Panc1 (cell line): ENCODE measurements around the gene TTC17. TPM values are rescaled to one million over a fixed set of nuclear protein-coding genes. Genes with fewer than 3 reads are reported as not detected.

Experiments used
- ATAC-seq: fragments of 200-7000 bp; cut with Tn5 transposase; 2 replicates; pipeline ENCODE4 v1.9.1; 2020; ENCODE audit warnings: mild to moderate bottlenecking, moderate library complexity
- BruUV-seq: library from RNA; stranded (reverse); fragments of 400-500 nt; replicated peaks from 2 replicates; lab custom pipeline; 2021; lab: Mats Ljungman, UMichigan
- CTCF ChIA-PET: fragments of 300-600 bp; sonication (Branson Sonifier 250); formaldehyde crosslinking; loops from one replicate; lab custom pipeline; 2022; ENCODE audit warnings: antibody characterized with exemption; lab: Charles Lee
- POLR2A ChIA-PET: fragments of 300-600 bp; sonication (Branson Sonifier 250); formaldehyde crosslinking; loops from one replicate; lab custom pipeline; 2022; ENCODE audit warnings: antibody characterized with exemption; lab: Charles Lee
- DNase-seq: peaks from one replicate; pipeline ENCODE4 v3.0.0-alpha.2; 2010; ENCODE audit warnings: low read depth, low spot score
- H3K27ac ChIP-seq: 2 replicates; pipeline ENCODE4 v1.5.1; 2011; ENCODE audit warnings: mild to moderate bottlenecking, low read length, inconsistent platforms
- H3K27me3 ChIP-seq: fragments of 200-500 bp; sonication (Bioruptor generic); 2 replicates; pipeline ENCODE4 v1.6.0; 2014; ENCODE audit warnings: low read length, inconsistent platforms; ENCODE audit not compliant: control insufficient read depth, insufficient read depth
- H3K36me3 ChIP-seq: fragments of 200-500 bp; sonication (Bioruptor generic); 2 replicates; pipeline ENCODE4 v1.5.1; 2014; ENCODE audit warnings: inconsistent platforms, mild to moderate bottlenecking, low read length, moderate library complexity; ENCODE audit not compliant: control insufficient read depth, insufficient read depth
- H3K4me1 ChIP-seq: 2 replicates; pipeline ENCODE4 v1.5.1; 2011; ENCODE audit warnings: inconsistent platforms, mild to moderate bottlenecking, low read length, moderate library complexity; ENCODE audit not compliant: control insufficient read depth, insufficient read depth
- H3K4me3 ChIP-seq, 2 experiments: 2 replicates each; pipeline ENCODE4 v1.5.1; 2011 to 2012; ENCODE audit warnings: low read depth in 2 of 2, low read length in 2 of 2, mild to moderate bottlenecking in 2 of 2, inconsistent platforms in 1 of 2, moderate library complexity in 1 of 2
- H3K9me3 ChIP-seq: fragments of 200-500 bp; sonication (Bioruptor generic); 2 replicates; pipeline ENCODE4 v1.5.1; 2014; ENCODE audit warnings: low read depth, mild to moderate bottlenecking, inconsistent platforms, low read length, moderate library complexity; ENCODE audit not compliant: control insufficient read depth, insufficient read depth
- CTCF ChIP-seq: fragments of 450-650 bp; IDR thresholded peaks from 2 replicates; pipeline ENCODE4 v1.5.1; 2017; ENCODE audit warnings: mild to moderate bottlenecking
- POLR2AphosphoS5 ChIP-seq: IDR thresholded peaks from 2 replicates; pipeline ENCODE4 v1.6.1; 2012; ENCODE audit warnings: mild to moderate bottlenecking, low read depth, low read length, moderate library complexity
- REST ChIP-seq, 2 experiments: IDR thresholded peaks; 2 replicates each; pipeline ENCODE4 v1.6.1; 2011 to 2012; ENCODE audit warnings: low read depth in 2 of 2, control low read depth in 1 of 2, low read length in 1 of 2, mild to moderate bottlenecking in 1 of 2, moderate library complexity in 1 of 2; ENCODE audit not compliant: insufficient read depth in 1 of 2
- SIN3A ChIP-seq: IDR thresholded peaks from 2 replicates; pipeline ENCODE4 v1.6.1; 2012; ENCODE audit warnings: low read depth, mild to moderate bottlenecking, low read length, moderate library complexity, borderline replicate concordance; ENCODE audit not compliant: insufficient read depth
- TCF7L2 ChIP-seq: IDR thresholded peaks from 2 replicates; pipeline ENCODE4 v1.6.1; 2011; ENCODE audit warnings: mild to moderate bottlenecking, low read depth, low read length, inconsistent platforms
- in situ Hi-C: cut with HindIII; loops from 2 replicates; pipeline ENCODE4 v1.10.0; 2016; ENCODE audit warnings: low sequenced_read_pairs, low pct_unique_long_range_greater_than_20kb
- intact Hi-C: fragments of 100-400 bp; cut with micrococcal nuclease; formaldehyde crosslinking; loops from one replicate; pipeline ENCODE4 v1.10.0; 2022; ENCODE audit not compliant: unreplicated experiment
- total RNA-seq: library from RNA; stranded (reverse); gene quantifications from one replicate; pipeline ENCODE4 v1.2.1, GENCODE V29; 2021; ENCODE audit not compliant: unreplicated experiment

TTC17 gene
- total RNA-seq, 1 experiment from 2014 or later = 54.2 TPM

DNA sequence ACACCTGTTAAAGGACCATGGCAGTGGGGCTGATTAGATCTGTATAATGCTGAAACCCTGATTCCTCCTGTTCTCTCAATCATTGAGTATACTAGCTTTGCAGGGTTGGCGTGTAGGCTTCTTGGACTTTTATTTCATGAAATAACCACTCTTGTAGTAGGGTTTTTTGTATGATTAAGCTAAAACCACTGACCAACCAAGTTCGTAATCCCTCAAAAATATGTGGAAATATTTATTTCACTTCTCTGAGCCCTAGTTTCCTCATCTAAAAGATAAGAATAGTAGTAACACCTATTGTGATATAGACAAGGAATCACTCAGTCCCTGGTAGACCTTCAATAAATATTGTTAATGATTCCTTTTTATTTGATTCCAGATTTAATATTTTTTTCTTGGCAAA lies 42.8 kb upstream of the TTC17 start:
- no peak for TF ChIP-seq CTCF
- no peak for TF ChIP-seq TCF7L2
- TF ChIP-seq REST (IDR thresholded peaks at IDR 0.05; ENCODE audit: insufficient read depth in 1 of 2, low read depth in 2 of 2, low read length in 1 of 2) = no peak
- no peak for TF ChIP-seq SIN3A
- TF ChIP-seq POLR2AphosphoS5 = no peak
- Histone ChIP-seq H3K27ac (no peak overlapping the region), H3K36me3 (peaks cover 2% of the 10 kb centered on the region), H3K4me1 (peaks cover 7% of the 10 kb centered on the region; the same call in 1 of the 2 replicates), H3K9me3 (no peaks in the 10 kb centered on the region), H3K4me3 (no peak overlapping the region), H3K27me3 (no peaks in the 10 kb centered on the region)
- no peak for ATAC-seq
- DNase-seq = no peak
- in situ Hi-C loops (no loop called here), intact Hi-C loops (no loop called here)
- ChIA-PET POLR2A (no interaction called here), CTCF (no interaction called here)
- no TSS peak for BruUV-seq

- BruUV-seq = no TSS peak
- POLR2A ChIA-PET = no interaction called here
- ATAC-seq (no peak), DNase-seq (no peak)
- H3K27me3 ChIP-seq = no peaks in the 10 kb centered on the region
- intact Hi-C loops = no loop called here
- TF ChIP-seq CTCF = no peak
- TF ChIP-seq POLR2AphosphoS5 = no peak
- no peak for TF ChIP-seq TCF7L2
- TF ChIP-seq REST (IDR thresholded peaks at IDR 0.05; ENCODE audit: insufficient read depth in 1 of 2, low read depth in 2 of 2, low read length in 1 of 2) = no peak
- TF ChIP-seq SIN3A = no peak
- in situ Hi-C loops = no loop called here
- no peaks in the 10 kb centered on the region for H3K9me3 ChIP-seq
- H3K27ac ChIP-seq = no peak overlapping the region
- CTCF ChIA-PET = no interaction called here
- no peak overlapping the region for H3K4me3 ChIP-seq
- peaks cover 7% of the 10 kb centered on the region; the same call in 1 of the 2 replicates for H3K4me1 ChIP-seq
- H3K36me3 ChIP-seq = peaks cover 7% of the 10 kb centered on the region
These were observed 42.3 kb upstream of the TTC17 start for GRCh38 chr11:43316451-43316850.
